Colon (tissue), 2 donors: Measurements from ENCODE around the gene FGF2.
"Not testable (repeated sequence)": the region's sequence is repeated elsewhere in the genome, so short reads cannot be mapped to it uniquely, and the experiment has no call there.

Experiments used
- FAIRE-seq: peaks from 2 replicates; lab custom pipeline; 2012; peaks lifted over from hg19 to GRCh38; lab: Jason Lieb, UNC
- donor health status: control.
- donor health status: control.

Gene FGF2

GRCh38 chr4:122826553-122827257, at the start of gene FGF2:
Gene FGF2 (plus strand): TSS chr4:122826831. CDS start chr4:122827175, 344 bp downstream.
- FAIRE-seq: no peak

GRCh38 chr4:122776916-122777315, 49.7 kb upstream of the FGF2 start:
- peak; percentile 14 for FAIRE-seq

DNA sequence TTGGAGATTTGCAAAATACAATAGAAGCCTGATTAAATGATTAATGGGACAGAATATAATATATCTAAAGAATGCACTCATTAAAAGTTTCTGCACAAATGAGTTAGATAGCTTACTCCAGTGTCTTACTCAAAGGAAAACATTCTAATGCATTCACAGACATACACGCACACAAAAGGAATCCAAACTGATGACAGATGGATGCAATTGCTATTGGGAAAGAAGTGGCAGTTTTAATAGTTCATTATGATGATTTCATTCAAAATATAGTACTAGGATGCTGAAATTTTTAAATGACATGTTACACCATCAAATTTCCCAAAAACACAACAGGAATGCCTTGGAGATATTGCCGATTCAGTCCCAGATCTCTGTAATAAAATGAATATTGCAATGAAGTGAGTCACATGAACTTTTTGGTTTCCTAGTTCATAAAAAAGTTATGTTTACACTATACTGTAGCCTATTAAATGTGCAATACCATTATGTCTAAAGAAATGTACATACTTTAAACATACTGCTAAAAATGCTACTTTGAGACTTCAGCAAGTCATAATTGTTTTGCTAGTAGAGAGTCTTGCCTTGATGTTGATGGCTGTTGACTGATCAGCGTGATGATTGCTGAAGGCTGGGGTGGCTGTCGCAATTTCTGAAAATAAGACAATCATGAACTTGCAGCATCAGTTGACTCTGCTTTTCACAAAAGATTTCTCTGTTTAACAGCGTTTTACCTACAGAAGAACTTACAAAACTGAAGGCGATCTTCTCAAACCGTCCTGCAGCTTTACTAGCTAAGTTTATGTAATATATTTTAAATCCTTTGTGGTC, 48.6 kb upstream of the FGF2 start:
- FAIRE-seq: no peak

DNA sequence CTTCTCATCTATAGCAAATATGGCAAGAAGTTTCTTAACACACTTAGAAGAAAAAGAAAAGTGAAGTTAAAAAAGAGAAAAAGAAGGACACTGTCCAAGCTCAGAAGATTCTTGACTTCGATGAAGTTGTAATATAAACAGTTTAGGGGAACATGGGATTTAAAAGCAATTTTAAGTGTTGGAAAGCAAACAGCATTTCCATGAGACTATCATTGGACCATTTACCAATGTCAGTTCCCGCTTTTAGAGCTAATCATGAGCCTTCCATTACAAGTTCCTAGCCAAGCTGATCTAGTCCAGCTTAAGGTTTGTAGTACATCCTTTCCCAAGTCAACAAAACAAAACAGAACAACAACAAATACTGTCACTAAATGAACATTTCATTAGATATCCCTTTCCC, 45.1 kb upstream of the FGF2 start:
- FAIRE-seq: no peak

- no peak for FAIRE-seq
Measured at GRCh38 chr4:122783301-122784215, 43.1 kb upstream of the FGF2 start.

DNA sequence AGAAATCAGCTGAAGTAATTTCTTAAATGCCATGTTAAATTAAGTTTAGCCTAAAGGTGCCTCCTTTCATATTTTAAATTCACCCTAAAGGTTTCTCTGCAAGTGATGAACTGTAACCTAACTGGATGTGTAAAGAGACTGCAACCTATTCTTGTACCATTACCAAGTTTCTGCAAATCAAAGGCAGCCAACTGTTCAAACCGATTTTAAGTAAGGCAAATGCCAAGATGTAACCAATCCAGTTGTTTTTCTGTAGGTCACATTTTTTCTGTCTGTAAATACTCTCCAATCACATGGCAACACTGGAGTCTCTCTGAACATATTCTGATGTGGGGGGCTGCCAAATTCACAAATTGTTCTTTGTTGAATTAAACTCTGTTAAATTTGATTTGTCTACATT, 42.4 kb upstream of the FGF2 start:
- FAIRE-seq: no peak

DNA sequence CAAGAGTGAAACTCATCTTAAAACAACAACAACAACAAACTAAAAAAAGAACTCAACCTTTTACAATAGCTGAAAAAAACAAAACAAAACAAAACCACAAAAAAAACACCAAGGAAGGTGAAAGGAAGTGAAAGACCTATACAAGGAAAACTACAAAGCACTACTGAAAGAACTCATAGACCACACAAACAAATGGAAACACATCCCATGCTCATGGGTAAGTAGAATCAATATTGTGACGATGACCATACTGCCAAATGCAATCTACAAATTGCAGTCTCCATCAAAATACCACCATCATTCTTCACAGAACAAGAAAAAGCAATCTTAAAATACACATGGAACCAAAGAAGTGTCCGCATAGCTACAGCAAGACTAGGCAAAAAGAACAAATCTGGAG, 41.5 kb upstream of the FGF2 start:
- FAIRE-seq: no peak

DNA sequence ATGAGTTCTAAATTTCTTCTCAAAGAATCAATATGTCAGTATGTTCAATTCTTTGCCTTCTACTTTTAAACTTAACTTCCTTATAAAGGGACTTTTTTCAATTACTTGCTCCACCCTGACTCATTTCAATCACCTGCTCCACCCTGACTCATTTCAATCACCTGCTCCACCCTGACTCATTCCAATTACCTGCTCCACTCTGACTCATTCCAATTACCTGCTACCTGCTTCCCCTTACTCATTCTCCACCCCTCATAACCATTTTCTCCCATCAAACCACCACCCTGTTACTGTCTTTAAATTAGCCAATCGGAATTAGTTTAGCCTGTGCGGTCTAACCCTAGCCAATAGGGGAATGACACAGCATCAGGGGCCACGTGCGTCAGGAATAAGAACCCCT, 40.3 kb upstream of the FGF2 start:
- FAIRE-seq: not testable (repeated sequence)

GRCh38 chr4:122786920-122787319, 39.7 kb upstream of the FGF2 start:
- FAIRE-seq: not testable (repeated sequence)

DNA sequence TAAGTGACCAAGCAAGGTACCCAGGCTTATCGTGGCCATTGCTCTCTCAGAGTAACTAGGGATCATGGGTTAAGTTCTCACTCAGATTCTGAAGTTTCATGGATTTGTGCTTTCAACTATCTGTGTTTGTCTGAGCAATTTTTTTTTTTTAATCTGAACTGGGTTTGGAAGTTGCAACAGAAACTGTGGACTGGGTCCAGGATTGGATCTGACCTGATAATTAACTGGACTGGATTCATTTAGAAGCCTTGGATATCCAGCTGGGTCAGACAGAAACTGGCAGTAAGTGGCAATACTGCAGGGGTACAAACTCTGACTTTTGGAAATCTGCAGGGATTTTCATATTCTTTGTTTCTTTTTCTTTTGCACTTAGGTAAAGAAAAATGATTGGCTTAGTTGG, 38.7 kb upstream of the FGF2 start:
- FAIRE-seq: no peak

- FAIRE-seq: no peak
Measured at GRCh38 chr4:122788935-122789334, 37.7 kb upstream of the FGF2 start.

GRCh38 chr4:122793811-122794210, 32.8 kb upstream of the FGF2 start:
- FAIRE-seq: no peak

DNA sequence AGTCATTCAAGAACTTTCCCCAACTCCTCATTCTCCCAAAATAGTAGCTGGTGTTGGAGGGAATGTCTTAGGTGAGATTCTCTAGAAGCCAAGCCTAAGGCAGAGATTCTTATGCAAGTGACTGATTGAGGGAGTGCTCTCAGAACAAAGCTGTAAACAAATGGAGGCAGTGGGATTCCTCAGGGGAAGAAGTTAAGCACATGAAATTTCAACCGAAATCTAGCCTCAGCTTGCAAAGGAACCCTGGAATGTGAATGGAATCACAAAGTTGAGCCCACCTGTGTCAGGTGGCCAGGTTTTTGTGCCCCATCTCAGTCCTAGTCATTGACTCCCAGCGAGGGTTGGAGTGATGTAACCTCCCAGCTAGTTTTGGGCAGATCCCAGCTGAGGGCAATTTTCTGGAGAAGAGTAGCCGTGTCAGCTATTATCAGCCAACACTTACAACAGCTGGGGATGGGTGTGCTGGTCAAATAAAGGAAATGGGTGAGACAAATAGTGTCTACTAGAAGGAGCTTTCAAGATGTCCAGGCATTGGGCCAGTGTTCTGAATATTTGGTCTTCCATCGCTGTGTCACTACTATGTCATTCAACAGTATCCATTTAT, 29.7 kb upstream of the FGF2 start:
- FAIRE-seq: no peak

DNA sequence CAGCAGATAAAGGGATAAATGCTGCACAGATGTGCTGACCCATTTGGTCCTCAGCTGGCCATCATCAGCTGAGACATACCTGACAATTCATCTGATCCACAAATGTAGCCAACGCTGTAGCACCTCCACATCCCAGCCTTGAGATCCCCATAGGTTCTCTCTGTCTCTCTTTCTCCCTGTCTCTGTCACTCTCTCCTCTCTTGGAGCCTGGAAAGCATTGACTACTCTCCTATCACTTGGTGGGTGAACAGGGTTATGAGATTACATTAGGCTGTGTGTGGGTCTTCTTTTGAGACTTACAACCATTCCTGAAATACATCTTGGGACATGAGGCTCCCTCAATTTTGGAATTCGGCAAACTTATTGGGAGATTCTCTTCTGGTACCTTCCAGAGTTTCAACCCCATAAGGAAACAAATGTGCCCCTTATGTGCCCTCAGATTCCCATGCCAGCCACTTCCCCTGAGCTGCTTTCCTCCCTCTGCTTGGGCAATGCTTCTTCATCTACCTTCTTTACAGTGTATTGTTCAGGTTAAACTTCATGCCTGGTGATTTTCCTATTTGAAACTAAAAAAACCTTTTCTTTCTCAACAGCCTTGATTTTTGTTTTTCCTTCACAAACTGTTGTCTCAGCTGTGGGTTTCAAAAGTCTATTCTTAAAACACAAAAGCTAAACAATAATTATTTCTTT, 29.1 kb upstream of the FGF2 start:
- no peak for FAIRE-seq

DNA sequence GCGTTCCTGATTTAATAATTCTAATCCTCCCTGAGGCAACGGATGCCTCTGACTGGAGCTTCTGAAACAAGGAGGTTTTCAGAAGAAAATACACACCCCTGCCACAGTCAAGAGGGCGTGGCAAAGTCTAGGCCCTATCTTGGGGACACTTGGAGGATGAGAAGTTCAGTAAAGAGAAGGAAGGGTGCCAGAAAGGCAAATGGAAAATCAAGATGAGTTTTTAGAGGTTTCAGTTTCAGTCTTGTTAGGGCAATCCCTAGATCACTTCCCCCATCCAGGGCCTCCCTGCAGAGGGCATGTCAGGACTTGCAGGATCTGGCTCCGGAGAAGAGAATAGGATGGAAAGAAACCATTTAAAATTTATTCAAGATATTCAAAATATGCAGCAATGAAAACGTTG, 28.5 kb upstream of the FGF2 start:
- FAIRE-seq: no peak

DNA sequence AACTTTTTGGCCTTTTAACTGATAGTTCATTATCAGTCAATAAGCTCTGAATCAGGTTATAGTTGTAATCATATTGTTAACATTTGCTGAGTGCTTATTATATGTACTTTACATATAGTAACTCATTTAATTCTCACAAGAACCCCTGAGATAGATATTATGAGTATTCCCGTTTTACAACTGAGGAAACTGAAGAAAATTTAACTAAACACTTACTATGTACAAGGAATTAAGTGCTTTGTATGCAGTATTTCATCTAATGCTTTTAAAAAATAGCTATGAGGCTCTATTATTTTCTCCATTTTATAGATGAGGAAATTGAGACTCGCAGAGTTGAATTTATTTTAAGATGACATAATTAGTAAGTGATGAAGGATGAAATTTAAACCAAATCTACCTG, 27.7 kb upstream of the FGF2 start:
- FAIRE-seq: no peak

- FAIRE-seq: no peak
Measured at GRCh38 chr4:122803788-122804208, 22.8 kb upstream of the FGF2 start.

- FAIRE-seq: no peak
Measured at GRCh38 chr4:122806981-122807679, 19.5 kb upstream of the FGF2 start.

GRCh38 chr4:122810669-122811068, 16.0 kb upstream of the FGF2 start:
- no peak for FAIRE-seq

- FAIRE-seq: not testable (repeated sequence)
Measured at GRCh38 chr4:122811781-122812180, 14.8 kb upstream of the FGF2 start.

DNA sequence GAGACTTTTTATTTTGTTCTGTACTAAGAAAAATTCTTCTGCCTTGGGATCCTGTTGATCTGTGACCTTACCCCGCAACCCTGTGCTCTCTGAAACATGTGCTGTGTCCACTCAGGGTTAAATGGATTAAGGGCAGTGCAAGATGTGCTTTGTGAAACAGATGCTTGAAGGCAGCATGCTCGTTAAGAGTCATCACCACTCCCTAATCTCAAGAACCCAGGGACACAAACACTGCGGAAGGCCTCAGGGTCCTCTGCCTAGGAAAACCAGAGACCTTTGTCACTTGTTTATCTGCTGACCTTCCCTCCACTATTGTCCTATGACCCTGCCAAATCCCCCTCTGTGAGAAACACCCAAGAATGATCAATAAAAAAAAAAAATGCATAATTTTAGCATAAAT, 13.8 kb upstream of the FGF2 start:
- not testable (repeated sequence) for FAIRE-seq
